GM18502 (cell line): ENCODE data around the gene PDE1C.
"Not testable (repeated sequence)": the region's sequence is repeated elsewhere in the genome, so short reads cannot be mapped to it uniquely, and the experiment has no call there.

ENCODE experiments used
- ATAC-seq: cut with Tn5 transposase; IDR thresholded peaks from one replicate; pipeline ENCODE4 v1.9.1; 2021; ENCODE audit warnings: mild to moderate bottlenecking; ENCODE audit not compliant: unreplicated experiment, poor library complexity

The PDE1C gene

DNA sequence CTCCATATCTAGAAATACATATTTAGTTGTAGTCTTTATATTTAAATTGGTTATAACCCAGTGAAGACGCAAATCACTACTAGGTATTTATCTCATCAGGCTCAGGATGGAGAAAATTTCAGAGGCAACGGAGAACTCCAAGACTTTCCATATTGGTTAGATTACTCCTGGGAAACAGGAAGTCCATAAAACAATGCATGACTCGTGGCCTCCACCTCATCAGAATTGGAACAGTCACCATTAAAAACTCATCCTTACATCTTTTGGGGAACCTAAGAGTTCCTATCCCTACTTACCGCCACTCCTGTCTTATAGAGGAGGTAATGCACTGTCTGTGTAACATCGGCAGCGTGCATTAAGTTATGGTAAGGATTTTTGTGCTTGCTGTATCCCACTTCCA, 205.6 kb downstream of the PDE1C start:
- ATAC-seq = no peak

GRCh38 chr7:31860925-31861324, 209.3 kb downstream of the PDE1C start:
- ATAC-seq = no peak

GRCh38 chr7:31858055-31858454, 212.2 kb downstream of the PDE1C start:
- no peak for ATAC-seq

GRCh38 chr7:31857172-31857571, 213.0 kb downstream of the PDE1C start:
- ATAC-seq = no peak

DNA sequence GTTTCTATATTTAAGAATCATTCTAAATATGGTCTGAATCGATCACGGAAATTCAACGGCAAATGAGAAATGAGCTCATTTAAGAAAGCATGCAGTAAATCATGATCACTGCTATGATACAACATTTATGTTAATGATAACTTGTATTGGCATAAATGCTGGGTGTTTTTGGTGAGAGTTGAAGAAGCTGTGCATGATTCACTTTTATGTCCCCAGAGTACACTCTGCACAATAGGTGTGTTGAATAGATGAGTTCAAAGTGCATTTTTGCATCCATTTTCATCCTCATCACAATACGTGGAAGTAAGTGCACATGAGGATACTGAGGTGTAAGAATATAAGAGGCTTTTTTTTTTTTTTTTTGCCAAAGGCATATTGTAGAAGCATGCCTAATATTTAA, 213.9 kb downstream of the PDE1C start:
- no peak for ATAC-seq

DNA sequence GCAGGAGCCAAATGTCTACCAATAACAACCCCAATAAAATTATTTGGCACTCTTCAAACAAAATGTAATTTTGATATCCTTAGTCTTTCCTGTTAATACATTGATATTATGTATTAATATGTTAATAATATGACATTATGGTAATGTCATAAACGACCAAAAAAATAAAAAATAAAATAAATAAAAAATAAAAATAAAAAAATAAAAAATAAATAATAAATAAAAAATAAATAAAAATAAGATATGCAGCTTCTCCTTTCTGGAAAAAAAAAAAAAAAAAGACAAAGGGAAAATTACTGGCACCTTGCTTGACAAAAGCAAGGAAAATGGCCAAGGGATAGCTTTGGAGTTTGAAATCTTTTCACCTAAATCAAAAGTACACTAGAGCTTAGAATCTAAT, 214.7 kb downstream of the PDE1C start:
- ATAC-seq = no peak

- no peak for ATAC-seq
Measured at GRCh38 chr7:31853380-31853779, 216.8 kb downstream of the PDE1C start.

- no peak for ATAC-seq
Measured at GRCh38 chr7:31852462-31852861, 217.7 kb downstream of the PDE1C start.

GRCh38 chr7:31851119-31851518, 219.1 kb downstream of the PDE1C start:
- no peak for ATAC-seq

DNA sequence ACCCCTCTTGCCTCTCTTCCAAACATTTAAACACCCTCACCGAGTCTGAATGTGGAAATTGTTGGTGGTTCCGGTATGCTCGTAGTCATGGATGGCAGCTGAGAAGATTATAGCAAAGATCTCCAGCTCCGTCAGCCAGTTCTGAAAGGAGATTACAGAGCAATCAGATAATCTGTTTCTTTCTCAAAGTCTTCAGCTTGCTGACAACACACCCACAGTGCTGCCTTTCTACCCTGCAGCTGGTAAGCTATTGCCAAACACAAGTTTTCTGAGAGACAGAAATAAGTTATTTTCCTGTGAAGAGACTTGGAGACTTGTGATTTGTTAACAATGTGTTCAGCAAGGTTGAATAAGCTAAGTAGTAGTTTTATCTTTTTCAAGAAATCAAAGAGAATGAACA, 219.6 kb downstream of the PDE1C start:
- ATAC-seq = no peak

DNA sequence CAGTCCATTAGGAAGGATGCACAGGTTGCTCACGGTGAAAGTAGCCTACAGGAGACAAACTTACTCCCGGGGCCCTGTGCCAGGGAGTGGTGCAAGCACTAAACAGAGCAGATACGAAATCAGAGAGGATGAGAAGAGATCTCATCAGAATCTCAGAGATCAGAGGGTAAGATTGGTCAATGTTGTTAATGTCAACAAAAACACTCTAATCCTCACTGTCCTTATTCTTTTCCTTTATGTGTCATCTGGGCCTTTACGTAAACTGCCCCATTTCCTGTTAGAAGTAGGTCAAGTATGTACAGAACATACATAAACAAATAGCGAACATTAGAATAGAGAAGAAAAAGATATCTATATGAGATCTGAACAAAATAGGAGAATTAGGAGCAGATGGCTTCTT, 220.1 kb downstream of the PDE1C start:
- ATAC-seq = no peak

GRCh38 chr7:31835471-31835870, 234.7 kb downstream of the PDE1C start:
- no peak for ATAC-seq

- not testable (repeated sequence) for ATAC-seq
Measured at GRCh38 chr7:31833625-31834024, 236.6 kb downstream of the PDE1C start.

DNA sequence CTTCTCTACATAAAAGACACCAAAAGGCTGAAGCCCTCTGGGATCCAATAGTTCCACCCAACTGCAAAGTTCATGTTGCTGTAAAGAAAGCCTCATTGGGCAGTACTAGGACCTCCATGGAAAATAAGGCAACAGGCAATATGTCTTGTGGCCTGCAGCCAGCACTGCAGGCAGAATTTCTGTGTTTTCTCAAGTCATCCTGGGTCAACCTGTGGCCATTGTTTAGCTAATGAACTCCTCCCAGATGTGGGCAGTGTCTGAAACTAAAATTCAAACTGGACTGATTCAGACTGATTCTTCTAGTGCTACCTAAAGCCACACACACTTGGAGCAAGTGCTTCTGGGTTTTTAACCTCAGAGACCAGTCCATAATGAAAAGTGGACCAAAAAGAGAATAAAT, 241.7 kb downstream of the PDE1C start:
- ATAC-seq = no peak

DNA sequence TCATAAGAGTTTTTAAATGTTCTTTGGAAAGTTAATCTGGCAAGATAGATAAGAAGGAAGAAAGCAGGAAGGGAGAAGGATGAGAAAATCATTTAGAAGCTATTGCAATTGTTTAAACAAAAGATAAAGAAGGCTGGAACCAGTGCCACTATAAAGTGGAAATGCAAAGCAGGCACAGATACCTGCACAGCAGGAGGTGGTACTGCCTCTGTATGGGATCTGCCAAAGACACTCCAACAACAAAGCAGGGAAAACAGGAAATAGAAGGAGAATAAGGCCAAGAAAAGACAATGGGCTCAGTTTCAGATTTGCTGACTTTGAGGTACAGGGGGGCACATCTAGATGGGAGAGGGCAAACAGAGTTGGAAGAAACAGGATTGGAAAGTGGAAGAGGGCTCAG, 244.6 kb downstream of the PDE1C start:
- no peak for ATAC-seq

GRCh38 chr7:31819031-31819430, 251.2 kb downstream of the PDE1C start:
- ATAC-seq = no peak

GRCh38 chr7:31816810-31817209, 253.4 kb downstream of the PDE1C start:
- no peak for ATAC-seq

GRCh38 chr7:31815796-31816195, 254.4 kb downstream of the PDE1C start:
- ATAC-seq = no peak

GRCh38 chr7:31814187-31814586, 256.0 kb downstream of the PDE1C start:
- no peak for ATAC-seq

DNA sequence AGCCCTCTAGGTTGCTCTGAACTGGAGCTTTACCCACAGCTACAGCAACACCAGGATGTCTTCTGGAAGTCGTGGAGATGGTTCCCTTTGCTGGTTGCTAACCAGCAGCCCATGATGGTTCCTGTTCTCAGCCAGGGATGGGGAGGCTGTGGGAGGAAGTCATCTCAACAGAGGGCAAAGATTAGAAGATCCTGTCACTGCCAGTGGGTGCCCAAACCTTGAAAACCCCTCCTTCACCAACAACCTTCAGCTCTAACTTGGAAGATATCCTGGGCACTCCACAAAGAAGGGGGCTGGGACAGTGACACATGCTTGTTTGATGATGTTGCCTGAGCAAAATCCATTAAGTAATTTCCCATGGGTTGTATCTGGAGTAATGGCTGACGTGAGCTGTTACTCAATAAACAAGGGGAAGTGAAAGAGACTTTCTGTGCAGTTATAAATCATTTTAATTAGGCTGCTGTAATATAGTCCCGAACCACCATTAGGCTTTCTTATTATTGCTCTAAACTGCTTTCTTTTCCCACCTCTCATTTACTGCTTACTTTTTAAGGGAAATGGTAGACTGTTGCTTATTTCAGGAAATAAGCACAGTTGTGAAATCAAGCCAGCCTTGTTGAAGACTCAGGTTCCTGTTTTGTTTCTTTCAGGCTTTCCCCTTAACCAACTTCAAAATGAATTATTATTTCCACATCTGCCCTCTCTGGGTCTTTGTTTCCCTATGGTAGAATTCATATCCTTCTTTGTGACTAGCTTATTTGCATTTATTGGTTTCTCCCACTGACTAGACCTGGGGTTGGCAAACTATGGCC, 258.4 kb downstream of the PDE1C start:
- ATAC-seq = peak; percentile 77

DNA sequence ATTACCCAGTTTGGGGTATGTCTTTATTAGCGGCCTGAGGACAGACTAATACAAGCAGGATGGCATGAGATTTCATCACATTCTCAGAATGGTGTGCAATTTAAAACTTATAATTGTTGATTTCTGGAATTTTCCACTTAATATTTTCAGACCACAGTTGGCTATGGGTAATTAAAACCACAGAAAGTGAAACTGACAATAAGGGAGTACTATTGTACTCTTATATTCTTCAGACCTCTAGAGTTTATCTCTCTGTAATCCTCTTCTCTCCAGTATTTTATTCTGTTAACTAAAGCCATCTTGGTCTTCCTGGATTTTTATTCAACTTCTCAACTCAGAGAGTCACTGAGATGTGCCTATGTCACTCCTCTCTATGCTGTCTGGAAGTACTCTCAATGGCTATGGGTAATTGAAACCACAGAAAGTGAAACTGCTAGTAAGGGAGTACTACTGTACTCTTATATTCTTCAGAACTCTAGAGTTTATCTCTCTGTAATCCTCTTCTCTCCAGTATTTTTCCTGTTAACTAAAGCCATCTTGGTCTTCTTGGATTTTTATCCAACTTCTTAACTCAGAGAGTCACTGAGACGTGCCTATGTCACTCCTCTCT, 264.9 kb downstream of the PDE1C start:
- peak; percentile 98 for ATAC-seq

- no peak for ATAC-seq
Measured at GRCh38 chr7:31796375-31796774, 273.8 kb downstream of the PDE1C start.
